WTC11 (cell line): ENCODE results near the gene IBA57. TPM values are rescaled to one million over a fixed set of nuclear protein-coding genes. Genes with fewer than 3 reads are reported as not detected.

Source experiments
- ATAC-seq: fragments of 200-7000 bp; cut with Tn5 transposase; 2 replicates; pipeline ENCODE4 v1.10.0; 2021; ENCODE audit warnings: mild to moderate bottlenecking, moderate library complexity
- CTCF ChIA-PET: fragments of 300-600 bp; sonication (Branson Sonifier 250); formaldehyde crosslinking; loops from one replicate; lab custom pipeline; 2021; ENCODE audit warnings: antibody characterized with exemption; lab: Charles Lee
- POLR2A ChIA-PET: fragments of 350-600 bp; sonication (Branson Sonifier 250); formaldehyde crosslinking; loops from one replicate; lab custom pipeline; 2021; ENCODE audit warnings: antibody characterized with exemption; lab: Charles Lee
- DNase-seq: peaks from one replicate; pipeline ENCODE4 v3.0.0; 2021; ENCODE audit warnings: low spot score
- H3K27ac Mint-ChIP-seq: 2 replicates; pipeline ENCODE4 v1.8.0; 2021; ENCODE audit warnings: mixed read lengths
- H3K27me3 Mint-ChIP-seq: 2 replicates; pipeline ENCODE4 v1.8.0; 2021; ENCODE audit warnings: low read depth, mild to moderate bottlenecking, moderate library complexity, mixed read lengths
- H3K36me3 Mint-ChIP-seq: 2 replicates; pipeline ENCODE4 v1.8.0; 2021; ENCODE audit warnings: mixed read lengths
- H3K4me1 Mint-ChIP-seq: 2 replicates; pipeline ENCODE4 v1.8.0; 2022; ENCODE audit warnings: mixed read lengths
- H3K4me3 Mint-ChIP-seq: 2 replicates; pipeline ENCODE4 v1.8.0; 2021; ENCODE audit warnings: mild to moderate bottlenecking, moderate library complexity, mixed read lengths
- H3K9me3 Mint-ChIP-seq: 2 replicates; pipeline ENCODE4 v1.8.0; 2021; ENCODE audit warnings: mixed read lengths
- CREM ChIP-seq: sonication (generic); formaldehyde crosslinking; IDR thresholded peaks from 2 replicates; pipeline ENCODE4 v1.8.1; 2022; ENCODE audit warnings: mild to moderate bottlenecking, missing genetic modification reagents, moderate library complexity
- E2F5 ChIP-seq: sonication (generic); formaldehyde crosslinking; IDR thresholded peaks from 2 replicates; pipeline ENCODE4 v1.8.1; 2022; ENCODE audit warnings: mild to moderate bottlenecking, moderate library complexity, missing genetic modification reagents
- ESRRA ChIP-seq: sonication (generic); formaldehyde crosslinking; IDR thresholded peaks from 2 replicates; pipeline ENCODE4 v1.8.1; 2022; ENCODE audit warnings: mild to moderate bottlenecking, missing genetic modification reagents, borderline replicate concordance
- FOXK1 ChIP-seq: sonication (generic); formaldehyde crosslinking; IDR thresholded peaks from 2 replicates; pipeline ENCODE4 v1.8.0; 2022; ENCODE audit warnings: mild to moderate bottlenecking, moderate library complexity, missing genetic modification reagents
- GABPB1 ChIP-seq: sonication (generic); formaldehyde crosslinking; IDR thresholded peaks from 2 replicates; pipeline ENCODE4 v1.8.1; 2023; ENCODE audit warnings: mild to moderate bottlenecking, missing genetic modification reagents
- HMGA2 ChIP-seq: fragments of 250-450 bp; sonication (Bioruptor Pico); IDR thresholded peaks from 2 replicates; pipeline ENCODE4 v1.4.0; 2021; ENCODE audit warnings: mild to moderate bottlenecking, moderate library complexity
- JUN ChIP-seq: sonication (generic); formaldehyde crosslinking; IDR thresholded peaks from 2 replicates; pipeline ENCODE4 v1.8.0; 2023; ENCODE audit warnings: mild to moderate bottlenecking, missing genetic modification reagents
- MYBL2 ChIP-seq: sonication (generic); formaldehyde crosslinking; IDR thresholded peaks from 2 replicates; pipeline ENCODE4 v1.8.1; 2023; ENCODE audit warnings: mild to moderate bottlenecking, moderate library complexity, missing genetic modification reagents
- TCF7 ChIP-seq: sonication (generic); formaldehyde crosslinking; IDR thresholded peaks from 2 replicates; pipeline ENCODE4 v1.8.0; 2022; ENCODE audit warnings: mild to moderate bottlenecking, low read depth, missing genetic modification reagents, moderate library complexity
- TP53 ChIP-seq: sonication (generic); formaldehyde crosslinking; IDR thresholded peaks from 2 replicates; pipeline ENCODE4 v1.8.1; 2023; ENCODE audit warnings: mild to moderate bottlenecking, missing genetic modification reagents
- ZNF121 ChIP-seq: sonication (generic); formaldehyde crosslinking; IDR thresholded peaks from 2 replicates; pipeline ENCODE4 v1.8.0; 2023; ENCODE audit warnings: missing genetic modification reagents
- ZNF138 ChIP-seq: sonication (generic); formaldehyde crosslinking; conservative IDR thresholded peaks from 2 replicates; pipeline ENCODE4 v1.8.1; 2022; ENCODE audit warnings: mild to moderate bottlenecking, moderate library complexity, missing genetic modification reagents
- ZNF219 ChIP-seq: sonication (generic); formaldehyde crosslinking; IDR thresholded peaks from 2 replicates; pipeline ENCODE4 v1.8.0; 2023; ENCODE audit warnings: missing genetic modification reagents, mild to moderate bottlenecking, borderline replicate concordance
- ZNF232 ChIP-seq: sonication (generic); formaldehyde crosslinking; IDR thresholded peaks from 2 replicates; pipeline ENCODE4 v1.8.0; 2022; ENCODE audit warnings: mild to moderate bottlenecking, missing genetic modification reagents
- ZNF263 ChIP-seq: sonication (generic); formaldehyde crosslinking; IDR thresholded peaks from 2 replicates; pipeline ENCODE4 v1.8.1; 2022; ENCODE audit warnings: low read depth, mild to moderate bottlenecking, moderate library complexity, missing genetic modification reagents
- total RNA-seq: library from RNA; stranded (reverse); gene quantifications from 3 replicates; pipeline ENCODE4 v1.2.3, GENCODE V29; 2021
- TF ChIP-seq, protein P1 (sequence below): sonication (generic); formaldehyde crosslinking; IDR thresholded peaks from 2 replicates; pipeline ENCODE4 v1.8.0; 2022; ENCODE audit warnings: missing genetic modification reagents
- TF ChIP-seq, protein P2 (sequence below): fragments of 250-450 bp; sonication (Bioruptor Pico); IDR thresholded peaks from 2 replicates; pipeline ENCODE4 v2.1.2; 2022; ENCODE audit warnings: mild to moderate bottlenecking, moderate library complexity
- TF ChIP-seq, protein P3 (sequence below): sonication (generic); formaldehyde crosslinking; IDR thresholded peaks from 2 replicates; pipeline ENCODE4 v1.8.1; 2023; ENCODE audit warnings: mild to moderate bottlenecking, missing genetic modification reagents, moderate library complexity
- TF ChIP-seq, protein P4 (sequence below): sonication (generic); formaldehyde crosslinking; IDR thresholded peaks from 2 replicates; pipeline ENCODE4 v1.8.1; 2022; ENCODE audit warnings: low read depth, missing genetic modification reagents, borderline replicate concordance
- TF ChIP-seq, protein P5 (sequence below): fragments of 250-450 bp; sonication (Bioruptor Pico); IDR thresholded peaks from 2 replicates; pipeline ENCODE4 v1.9.0; 2021; ENCODE audit warnings: mild to moderate bottlenecking

Gene IBA57
- total RNA-seq, 1 experiment from 2014 or later = 11.4 TPM

- TF ChIP-seq, protein P1, sequence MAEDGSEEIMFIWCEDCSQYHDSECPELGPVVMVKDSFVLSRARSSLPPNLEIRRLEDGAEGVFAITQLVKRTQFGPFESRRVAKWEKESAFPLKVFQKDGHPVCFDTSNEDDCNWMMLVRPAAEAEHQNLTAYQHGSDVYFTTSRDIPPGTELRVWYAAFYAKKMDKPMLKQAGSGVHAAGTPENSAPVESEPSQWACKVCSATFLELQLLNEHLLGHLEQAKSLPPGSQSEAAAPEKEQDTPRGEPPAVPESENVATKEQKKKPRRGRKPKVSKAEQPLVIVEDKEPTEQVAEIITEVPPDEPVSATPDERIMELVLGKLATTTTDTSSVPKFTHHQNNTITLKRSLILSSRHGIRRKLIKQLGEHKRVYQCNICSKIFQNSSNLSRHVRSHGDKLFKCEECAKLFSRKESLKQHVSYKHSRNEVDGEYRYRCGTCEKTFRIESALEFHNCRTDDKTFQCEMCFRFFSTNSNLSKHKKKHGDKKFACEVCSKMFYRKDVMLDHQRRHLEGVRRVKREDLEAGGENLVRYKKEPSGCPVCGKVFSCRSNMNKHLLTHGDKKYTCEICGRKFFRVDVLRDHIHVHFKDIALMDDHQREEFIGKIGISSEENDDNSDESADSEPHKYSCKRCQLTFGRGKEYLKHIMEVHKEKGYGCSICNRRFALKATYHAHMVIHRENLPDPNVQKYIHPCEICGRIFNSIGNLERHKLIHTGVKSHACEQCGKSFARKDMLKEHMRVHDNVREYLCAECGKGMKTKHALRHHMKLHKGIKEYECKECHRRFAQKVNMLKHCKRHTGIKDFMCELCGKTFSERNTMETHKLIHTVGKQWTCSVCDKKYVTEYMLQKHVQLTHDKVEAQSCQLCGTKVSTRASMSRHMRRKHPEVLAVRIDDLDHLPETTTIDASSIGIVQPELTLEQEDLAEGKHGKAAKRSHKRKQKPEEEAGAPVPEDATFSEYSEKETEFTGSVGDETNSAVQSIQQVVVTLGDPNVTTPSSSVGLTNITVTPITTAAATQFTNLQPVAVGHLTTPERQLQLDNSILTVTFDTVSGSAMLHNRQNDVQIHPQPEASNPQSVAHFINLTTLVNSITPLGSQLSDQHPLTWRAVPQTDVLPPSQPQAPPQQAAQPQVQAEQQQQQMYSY (CRISPR knock-in tag) = no peak
- TF ChIP-seq ESRRA (CRISPR knock-in tag) (no peak), ZNF263 (CRISPR knock-in tag) (no peak)
- TF ChIP-seq, protein P2, sequence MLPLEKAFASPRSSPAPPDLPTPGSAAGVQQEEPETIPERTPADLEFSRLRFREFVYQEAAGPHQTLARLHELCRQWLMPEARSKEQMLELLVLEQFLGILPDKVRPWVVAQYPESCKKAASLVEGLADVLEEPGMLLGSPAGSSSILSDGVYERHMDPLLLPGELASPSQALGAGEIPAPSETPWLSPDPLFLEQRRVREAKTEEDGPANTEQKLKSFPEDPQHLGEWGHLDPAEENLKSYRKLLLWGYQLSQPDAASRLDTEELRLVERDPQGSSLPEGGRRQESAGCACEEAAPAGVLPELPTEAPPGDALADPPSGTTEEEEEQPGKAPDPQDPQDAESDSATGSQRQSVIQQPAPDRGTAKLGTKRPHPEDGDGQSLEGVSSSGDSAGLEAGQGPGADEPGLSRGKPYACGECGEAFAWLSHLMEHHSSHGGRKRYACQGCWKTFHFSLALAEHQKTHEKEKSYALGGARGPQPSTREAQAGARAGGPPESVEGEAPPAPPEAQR = no peak
These were observed 43.4 kb downstream of the IBA57 start (continued) for GRCh38 chr1:228208831-228209551.

- H3K27me3 Mint-ChIP-seq = peaks cover 34% of the 10 kb centered on the region
- TF ChIP-seq ZNF219 (no peak), MYBL2 (no peak), ZNF121 (no peak), GABPB1 (CRISPR knock-in tag) (no peak), ZNF138 (no peak), FOXK1 (CRISPR knock-in tag) (no peak), ZNF232 (CRISPR knock-in tag) (no peak), CREM (CRISPR knock-in tag) (no peak), ESRRA (CRISPR knock-in tag) (no peak), TCF7 (CRISPR knock-in tag) (no peak), TP53 (CRISPR knock-in tag) (no peak), E2F5 (CRISPR knock-in tag) (no peak), HMGA2 (CRISPR knock-in tag) (no peak), JUN (CRISPR knock-in tag) (no peak)
- TF ChIP-seq, protein P3, sequence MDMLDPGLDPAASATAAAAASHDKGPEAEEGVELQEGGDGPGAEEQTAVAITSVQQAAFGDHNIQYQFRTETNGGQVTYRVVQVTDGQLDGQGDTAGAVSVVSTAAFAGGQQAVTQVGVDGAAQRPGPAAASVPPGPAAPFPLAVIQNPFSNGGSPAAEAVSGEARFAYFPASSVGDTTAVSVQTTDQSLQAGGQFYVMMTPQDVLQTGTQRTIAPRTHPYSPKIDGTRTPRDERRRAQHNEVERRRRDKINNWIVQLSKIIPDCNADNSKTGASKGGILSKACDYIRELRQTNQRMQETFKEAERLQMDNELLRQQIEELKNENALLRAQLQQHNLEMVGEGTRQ (CRISPR knock-in tag) = no peak
- TF ChIP-seq, protein P4, sequence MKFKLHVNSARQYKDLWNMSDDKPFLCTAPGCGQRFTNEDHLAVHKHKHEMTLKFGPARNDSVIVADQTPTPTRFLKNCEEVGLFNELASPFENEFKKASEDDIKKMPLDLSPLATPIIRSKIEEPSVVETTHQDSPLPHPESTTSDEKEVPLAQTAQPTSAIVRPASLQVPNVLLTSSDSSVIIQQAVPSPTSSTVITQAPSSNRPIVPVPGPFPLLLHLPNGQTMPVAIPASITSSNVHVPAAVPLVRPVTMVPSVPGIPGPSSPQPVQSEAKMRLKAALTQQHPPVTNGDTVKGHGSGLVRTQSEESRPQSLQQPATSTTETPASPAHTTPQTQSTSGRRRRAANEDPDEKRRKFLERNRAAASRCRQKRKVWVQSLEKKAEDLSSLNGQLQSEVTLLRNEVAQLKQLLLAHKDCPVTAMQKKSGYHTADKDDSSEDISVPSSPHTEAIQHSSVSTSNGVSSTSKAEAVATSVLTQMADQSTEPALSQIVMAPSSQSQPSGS = no peak
- TF ChIP-seq, protein P5, sequence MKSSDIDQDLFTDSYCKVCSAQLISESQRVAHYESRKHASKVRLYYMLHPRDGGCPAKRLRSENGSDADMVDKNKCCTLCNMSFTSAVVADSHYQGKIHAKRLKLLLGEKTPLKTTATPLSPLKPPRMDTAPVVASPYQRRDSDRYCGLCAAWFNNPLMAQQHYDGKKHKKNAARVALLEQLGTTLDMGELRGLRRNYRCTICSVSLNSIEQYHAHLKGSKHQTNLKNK (CRISPR knock-in tag) = no peak
- TF ChIP-seq, all 79 proteins: peak for 0
- ATAC-seq (no peak), DNase-seq (no peak)
- Mint-ChIP-seq H3K36me3 (no peaks in the 10 kb centered on the region), H3K9me3 (no peaks in the 10 kb centered on the region), H3K4me1 (no peaks in the 10 kb centered on the region), H3K27ac (no peak overlapping the region), H3K4me3 (no peak overlapping the region)
- ChIA-PET CTCF (no interaction called here), POLR2A (interaction anchor here (0.9 kb wide), 1 partner anchor 197 kb away, joined by 4 read pairs; the partner anchor contains the start of gene TRIM11)
These were observed 44.1 kb downstream of the IBA57 start for GRCh38 chr1:228209657-228210056.
